ENCODE results near the gene MYH11.

GRCh38 chr16:15776572-15776971 lies 80.3 kb downstream of the MYH11 start:
- TF ChIP-seq POLR2A (IDR thresholded peaks at IDR 0.05) (no peak), CTCF (IDR thresholded peaks at IDR 0.05) (no peak)

Data from esophagus squamous epithelium (tissue), 4 donors.